Urinary bladder (tissue), 4 donors: ENCODE data around the gene F2R. TPM values are rescaled to one million over a fixed set of nuclear protein-coding genes. Genes with fewer than 3 reads are reported as not detected.
"Not testable (repeated sequence)": the region's sequence is repeated elsewhere in the genome, so short reads cannot be mapped to it uniquely, and the experiment has no call there.

ENCODE experiments used
- DNase-seq: peaks from one replicate; pipeline ENCODE4 v3.0.0-alpha.2; 2015; ENCODE audit errors: extremely low spot score
- H3K27ac ChIP-seq: one replicate; pipeline ENCODE4 v1.5.1; 2013; ENCODE audit warnings: low read depth, mild to moderate bottlenecking, moderate library complexity
- H3K36me3 ChIP-seq: one replicate; pipeline ENCODE4 v1.6.1; 2013; ENCODE audit warnings: mild to moderate bottlenecking, moderate library complexity; ENCODE audit not compliant: insufficient read depth
- H3K4me1 ChIP-seq: one replicate; pipeline ENCODE4 v1.6.1; 2013; ENCODE audit warnings: mild to moderate bottlenecking, moderate library complexity; ENCODE audit not compliant: insufficient read depth
- H3K4me3 ChIP-seq: one replicate; pipeline ENCODE4 v1.5.1; 2013; ENCODE audit warnings: low read depth, low read length
- WGBS: extraction: QIAGEN DNeasy Blood & Tissue Kit; methylation state at CpG from one replicate; pipeline ENCODE4 v1.1.7; 2013; 5-methylcytosine and 5-hydroxymethylcytosine counted together
- polyA plus RNA-seq: library from polyadenylated mRNA; stranded (reverse); fragments of 200-250 nt; gene quantifications from one replicate; pipeline ENCODE4 v1.2.3, GENCODE V29; 2013
- small RNA-seq: library from RNA; depleted of rRNA; stranded (forward); fragments of <200 nt; gene quantifications from one replicate; pipeline ENCODE3, GENCODE V24; 2014
- total RNA-seq: library from RNA; depleted of rRNA; stranded (reverse); fragments of >200 nt; gene quantifications from one replicate; pipeline ENCODE4 v1.2.3, GENCODE V29; 2014
- donor health status: healthy with polysubstance abuse.
- donor health status: healthy.

Gene F2R
- total and polyA plus RNA-seq, 2 donors = 15.0 to 37.9 TPM

DNA sequence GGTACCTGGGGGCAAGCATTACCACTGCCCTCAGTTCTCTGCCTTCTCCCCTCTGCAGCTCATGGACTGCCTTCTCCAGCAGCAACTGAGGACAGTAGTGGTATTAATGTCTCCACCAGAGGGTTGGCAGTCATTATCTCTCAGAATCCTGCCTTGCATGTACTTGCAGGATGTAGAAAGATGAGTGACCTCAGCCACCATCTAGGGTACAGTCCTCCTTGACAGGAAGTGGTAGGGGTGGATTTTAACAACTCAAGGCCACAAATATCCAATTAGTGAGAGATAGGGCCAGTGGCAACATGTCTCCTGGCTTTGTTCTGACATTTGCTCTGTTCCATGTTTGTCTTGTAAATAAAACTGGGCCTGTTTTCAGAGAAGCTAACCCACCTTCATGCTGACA, 47.2 kb downstream of the F2R start:
- DNase-seq = no peak
- Histone ChIP-seq H3K36me3 (no peaks in the 10 kb centered on the region), H3K4me1 (no peaks in the 10 kb centered on the region), H3K4me3 (no peak overlapping the region), H3K27ac (no peak overlapping the region)

DNA sequence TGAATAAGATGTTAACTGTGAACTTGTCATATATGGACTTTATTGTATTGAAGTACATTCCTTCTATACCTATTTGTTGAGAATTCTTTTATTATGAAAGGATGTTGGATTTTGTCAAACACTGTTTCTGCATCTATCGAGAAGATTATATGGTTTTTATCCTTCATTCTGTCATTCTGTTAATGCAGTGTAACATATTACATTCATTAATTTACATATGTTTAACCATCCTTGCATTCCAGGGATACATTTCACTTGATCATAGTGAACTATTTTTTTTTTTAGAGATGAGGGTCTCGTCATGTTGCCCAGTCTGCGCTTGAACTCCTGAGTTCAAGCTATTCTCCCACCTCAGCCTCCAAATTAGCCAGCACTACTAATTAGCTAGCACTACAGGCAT, 48.4 kb downstream of the F2R start:
- no peak overlapping the region for H3K27ac ChIP-seq
- no peaks in the 10 kb centered on the region for H3K4me1 ChIP-seq
- no peak overlapping the region for H3K4me3 ChIP-seq
- no peak for DNase-seq
- WGBS = 55% methylated on average over 3 of the region's 3 CpGs
- H3K36me3 ChIP-seq = no peaks in the 10 kb centered on the region

DNA sequence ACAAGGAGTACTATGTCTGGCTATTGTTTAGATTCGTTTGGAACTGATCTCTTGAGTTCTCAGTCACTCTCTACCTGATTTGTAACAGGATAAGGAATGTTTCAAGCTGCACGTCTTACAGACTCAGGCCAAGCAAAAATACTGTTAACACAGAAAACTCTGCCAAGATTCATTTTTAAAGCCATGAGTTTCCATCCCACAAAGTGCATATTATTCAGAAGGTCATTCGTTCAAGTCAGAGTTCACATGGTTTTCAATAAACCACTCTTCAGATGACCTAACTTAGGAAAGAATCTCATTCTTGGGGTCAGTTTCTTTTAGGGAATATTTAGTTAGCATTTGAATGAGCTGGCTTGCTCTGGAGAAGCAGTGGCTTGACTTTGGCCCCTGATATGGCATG, 49.3 kb downstream of the F2R start:
- H3K4me3 ChIP-seq = no peak overlapping the region
- H3K4me1 ChIP-seq = no peaks in the 10 kb centered on the region
- no peaks in the 10 kb centered on the region for H3K36me3 ChIP-seq
- no peak for DNase-seq
- WGBS = 49% methylated on average over 3 of the region's 3 CpGs
- H3K27ac ChIP-seq = no peak overlapping the region

DNA sequence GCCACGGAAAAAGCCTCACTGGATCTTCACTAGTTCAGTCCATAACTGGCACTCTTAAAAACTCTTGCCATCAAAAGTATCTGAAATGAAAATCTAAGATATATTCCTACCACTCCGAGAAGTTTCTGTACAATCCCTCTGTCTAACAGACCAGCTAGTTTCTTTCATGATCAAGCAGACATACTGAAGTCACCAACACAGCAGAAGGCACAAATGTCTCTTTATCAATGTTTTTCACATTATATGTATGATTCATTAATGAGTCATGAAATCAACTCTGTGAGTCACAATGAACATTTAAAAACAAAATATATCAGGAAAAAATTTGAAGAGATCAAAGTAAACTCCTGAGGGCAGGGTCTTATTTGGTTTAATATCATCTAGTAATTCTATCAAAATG, 50.8 kb downstream of the F2R start:
- no peak for DNase-seq
- no peak overlapping the region for H3K27ac ChIP-seq
- H3K36me3 ChIP-seq = no peaks in the 10 kb centered on the region
- no peak overlapping the region for H3K4me3 ChIP-seq
- no peaks in the 10 kb centered on the region for H3K4me1 ChIP-seq
- 93% methylated on average over 2 of the region's 2 CpGs for WGBS

DNA sequence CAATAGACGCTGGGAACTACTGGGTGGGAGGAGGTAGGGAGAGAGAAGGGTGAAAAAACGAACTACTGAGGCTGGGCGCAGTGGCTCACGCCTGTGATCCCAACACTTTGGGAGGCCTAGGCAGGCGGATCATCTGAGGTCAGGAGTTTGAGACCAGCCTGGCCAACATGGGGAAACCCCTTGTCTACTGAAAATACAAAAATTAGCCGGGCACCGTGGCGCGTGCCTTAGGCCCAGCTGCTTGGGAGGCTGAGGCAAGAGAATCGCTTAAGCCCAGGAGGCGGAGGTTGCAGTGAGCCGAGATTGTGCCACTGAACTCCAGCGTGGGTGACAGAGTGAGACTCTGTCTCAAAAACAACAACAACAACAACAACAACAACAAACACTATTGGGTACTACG, 55.1 kb downstream of the F2R start:
- 95% methylated on average over 14 of the region's 14 CpGs for WGBS
- not testable (repeated sequence) for H3K27ac ChIP-seq, H3K4me3 ChIP-seq, H3K36me3 ChIP-seq, DNase-seq, H3K4me1 ChIP-seq

DNA sequence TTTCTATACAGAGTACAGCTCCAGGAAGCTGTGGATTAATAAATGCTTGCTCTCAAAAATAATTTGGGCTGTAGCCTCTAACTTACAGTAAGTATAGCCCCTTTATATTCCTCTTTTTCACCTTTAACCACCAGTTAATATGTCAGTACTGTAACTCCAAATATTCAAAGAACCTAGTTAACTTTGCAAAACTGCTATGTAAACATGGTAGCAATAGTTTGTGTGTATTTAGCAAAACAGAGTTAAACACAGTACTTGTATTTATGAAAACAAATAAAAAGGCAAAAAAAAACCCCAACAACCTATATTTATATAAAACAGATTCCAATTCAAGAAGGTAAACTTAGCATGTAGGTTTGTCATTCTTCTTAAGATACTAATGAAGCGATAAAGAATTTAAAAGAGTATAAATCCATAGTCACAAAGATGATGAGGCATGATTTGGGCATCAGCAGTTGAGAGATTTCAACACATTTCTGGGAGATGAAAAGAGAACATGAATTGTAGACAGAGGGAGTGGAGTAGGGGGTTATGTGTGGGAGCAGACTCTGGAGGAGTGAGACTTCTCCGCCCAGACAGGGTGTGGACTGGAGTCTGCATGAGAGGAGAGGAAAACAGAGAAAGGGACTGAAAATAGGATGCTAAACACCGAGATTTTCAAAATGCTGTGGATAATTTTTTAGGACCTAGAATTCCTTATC, 55.9 kb downstream of the F2R start:
- H3K36me3 ChIP-seq = no peaks in the 10 kb centered on the region
- no peak overlapping the region for H3K4me3 ChIP-seq
- WGBS = 48% methylated on average over 3 of the region's 3 CpGs
- no peaks in the 10 kb centered on the region for H3K4me1 ChIP-seq
- no peak for DNase-seq
- no peak overlapping the region for H3K27ac ChIP-seq

DNA sequence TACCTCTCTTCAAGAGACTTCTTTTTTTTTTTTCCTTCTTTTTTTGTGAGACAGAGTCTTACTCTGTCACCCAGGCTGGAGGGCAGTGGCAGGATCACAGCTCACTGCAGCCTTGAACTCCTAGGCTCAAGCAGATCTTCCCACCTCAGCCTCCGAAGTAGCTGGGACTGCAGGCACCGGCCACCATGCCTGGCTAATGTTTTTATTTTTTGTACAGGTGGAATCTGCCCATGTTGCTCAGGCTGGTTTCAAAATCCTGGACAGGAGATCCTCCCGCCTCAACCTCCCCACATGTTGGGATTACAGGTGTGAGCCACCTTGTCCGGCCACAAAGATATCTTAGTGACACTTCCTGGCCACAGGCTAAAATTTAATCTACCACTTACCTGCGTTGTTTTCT, 60.0 kb downstream of the F2R start:
- no peak for DNase-seq
- no peaks in the 10 kb centered on the region for H3K36me3 ChIP-seq
- no peak overlapping the region for H3K27ac ChIP-seq
- H3K4me1 ChIP-seq = no peaks in the 10 kb centered on the region
- no peak overlapping the region for H3K4me3 ChIP-seq
- 84% methylated on average over 5 of the region's 5 CpGs for WGBS

DNA sequence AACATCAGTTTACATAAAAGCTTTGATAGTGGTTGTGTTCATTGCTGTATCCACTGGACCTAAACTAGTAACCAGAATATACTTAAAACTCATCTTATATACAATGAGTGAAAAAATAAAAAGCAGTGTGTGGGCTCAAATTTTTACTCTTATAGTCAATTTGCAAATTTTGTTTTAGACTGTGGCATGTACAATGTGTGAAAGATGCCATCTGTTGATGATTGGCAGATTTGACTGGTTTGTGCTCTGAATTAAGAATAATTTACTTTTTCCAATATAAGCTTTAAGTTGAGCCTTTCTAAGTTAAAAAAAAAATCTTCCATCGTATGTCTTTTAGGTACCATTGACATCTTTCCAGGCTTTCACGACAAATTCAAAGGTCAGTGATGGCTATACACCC, 60.5 kb downstream of the F2R start:
- DNase-seq = no peak
- Histone ChIP-seq H3K36me3 (no peaks in the 10 kb centered on the region), H3K4me1 (no peaks in the 10 kb centered on the region), H3K4me3 (no peak overlapping the region), H3K27ac (no peak overlapping the region)
- 78% methylated on average over 2 of the region's 2 CpGs for WGBS

DNA sequence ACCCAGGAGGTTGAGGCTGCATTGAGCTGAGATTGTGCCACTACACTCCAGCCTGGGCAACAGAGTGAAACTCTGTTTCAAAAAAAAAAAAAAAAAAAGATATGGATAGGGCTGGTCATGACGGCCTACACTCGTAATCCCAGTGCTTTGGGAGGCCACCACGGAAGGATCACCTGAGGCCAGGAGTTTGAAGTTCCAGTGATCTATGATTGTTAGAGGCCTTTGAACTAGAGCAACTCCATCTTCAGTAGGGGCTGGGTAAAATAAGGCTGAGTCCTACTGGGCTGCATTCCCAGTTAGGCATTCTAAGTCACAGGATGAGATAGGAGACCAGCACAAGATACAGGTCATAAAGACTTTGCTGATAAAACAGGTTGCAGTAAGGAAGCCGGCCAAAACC, 64.7 kb downstream of the F2R start:
- not testable (repeated sequence) for H3K4me1 ChIP-seq, H3K36me3 ChIP-seq, H3K4me3 ChIP-seq, DNase-seq, H3K27ac ChIP-seq
- WGBS = 93% methylated on average over 4 of the region's 4 CpGs

DNA sequence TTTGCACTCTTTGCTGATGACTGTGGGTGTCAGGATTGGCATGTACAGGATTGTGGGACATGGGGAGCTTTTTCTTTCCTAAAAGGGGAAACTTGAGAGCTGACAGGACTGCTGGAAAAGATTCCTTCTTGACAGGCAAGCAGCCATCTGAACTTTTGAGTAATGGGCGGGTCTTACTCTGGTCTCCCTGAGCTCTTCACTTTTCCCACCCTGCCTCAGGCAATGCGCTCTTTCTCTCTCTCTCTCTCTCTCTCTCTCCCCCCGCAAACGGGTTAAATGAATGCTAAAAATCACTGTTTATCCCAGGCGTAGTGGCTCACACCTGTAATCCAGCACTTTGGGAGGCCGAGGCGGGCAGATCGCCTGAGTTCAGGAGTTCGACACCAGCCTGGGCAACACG, 65.8 kb downstream of the F2R start:
- 89% methylated on average over 10 of the region's 10 CpGs for WGBS
- Histone ChIP-seq H3K36me3 (no peaks in the 10 kb centered on the region), H3K4me3 (no peak overlapping the region), H3K27ac (no peak overlapping the region), H3K4me1 (no peaks in the 10 kb centered on the region)
- DNase-seq = no peak

DNA sequence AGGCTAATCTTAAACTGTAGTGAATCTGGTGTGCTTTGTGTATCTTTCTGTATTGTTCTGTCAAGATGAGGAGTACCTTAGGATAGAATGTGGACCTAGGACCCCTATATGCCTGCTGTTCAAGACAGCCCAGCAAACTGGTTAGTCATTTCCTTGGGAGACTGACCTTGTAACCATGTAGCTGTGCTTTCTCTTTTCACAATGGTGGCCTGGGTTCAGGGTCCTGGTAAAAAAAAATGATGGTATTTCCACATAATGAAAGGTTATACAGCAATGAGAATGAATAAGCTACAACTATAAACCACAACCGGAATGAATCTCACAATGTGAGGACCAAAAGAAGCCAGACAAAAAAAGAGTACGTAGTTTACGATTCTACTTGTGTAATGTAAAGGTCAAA, 66.5 kb downstream of the F2R start:
- Histone ChIP-seq H3K4me3 (no peak overlapping the region), H3K36me3 (no peaks in the 10 kb centered on the region), H3K4me1 (no peaks in the 10 kb centered on the region), H3K27ac (no peak overlapping the region)
- DNase-seq = no peak
- 90% methylated on average over 3 of the region's 3 CpGs for WGBS

Small RNA genes lying within 50 kb of the gene (small RNA-seq; reads per million reads assigned to genes)
- gene RF02154 (not detected), gene RF02155 (not detected)

Other genes starting within 250 kb of the F2R start
- 2.1 TPM for gene F2RL2, start 92.7 kb upstream of the F2R start, total RNA-seq
- 1.1 TPM for gene F2RL2, start 92.7 kb upstream of the F2R start, polyA plus RNA-seq
- gene F2RL1, start 102.9 kb downstream of the F2R start, total RNA-seq = 8.2 TPM
- gene F2RL1, start 102.9 kb downstream of the F2R start, polyA plus RNA-seq = 4.2 TPM
- gene S100Z, start 133.9 kb downstream of the F2R start, total RNA-seq = 0.32 TPM
- gene S100Z, start 133.9 kb downstream of the F2R start, polyA plus RNA-seq = not detected
- gene CRHBP, start 236.9 kb downstream of the F2R start, total RNA-seq = 1.4 TPM
- 0.94 TPM for gene CRHBP, start 236.9 kb downstream of the F2R start, polyA plus RNA-seq